Activated CD8-positive, alpha-beta memory T cell treated with anti-CD3 and anti-CD28 coated beads for 24 hours (primary cell): ENCODE results near the gene DOCK8.
"Not testable (repeated sequence)": the region's sequence is repeated elsewhere in the genome, so short reads cannot be mapped to it uniquely, and the experiment has no call there.

Experiments used
- DNase-seq: peaks from one replicate; pipeline ENCODE4 v3.0.0-alpha.2; 2020

DOCK8 gene

GRCh38 chr9:214648-215493, at the start of gene DOCK8:
DOCK8 (plus strand) TSS chr9:214865; CDS start chr9:214977, 112 bp downstream.
- DNase-seq, result peak; percentile 84

DNA sequence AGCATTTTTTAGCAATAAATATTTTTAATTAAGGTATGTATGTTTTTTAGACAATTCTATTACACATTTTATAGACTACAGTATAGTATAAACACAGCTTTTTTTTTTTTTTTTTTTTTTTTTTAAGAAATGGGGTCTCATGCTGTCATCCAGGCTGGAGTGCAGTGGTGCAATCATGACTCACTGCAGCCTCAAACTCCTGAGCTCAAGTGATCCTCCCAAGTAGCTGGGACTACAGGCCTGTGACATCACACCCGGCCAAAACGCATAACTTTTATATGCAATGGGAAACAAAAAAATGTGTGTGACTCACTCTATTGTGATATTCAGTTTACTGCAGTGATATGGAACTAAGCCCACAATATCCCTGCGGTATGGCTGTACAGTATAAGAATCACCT, 44.9 kb upstream of the DOCK8 start:
- DNase-seq, result not testable (repeated sequence)

DNA sequence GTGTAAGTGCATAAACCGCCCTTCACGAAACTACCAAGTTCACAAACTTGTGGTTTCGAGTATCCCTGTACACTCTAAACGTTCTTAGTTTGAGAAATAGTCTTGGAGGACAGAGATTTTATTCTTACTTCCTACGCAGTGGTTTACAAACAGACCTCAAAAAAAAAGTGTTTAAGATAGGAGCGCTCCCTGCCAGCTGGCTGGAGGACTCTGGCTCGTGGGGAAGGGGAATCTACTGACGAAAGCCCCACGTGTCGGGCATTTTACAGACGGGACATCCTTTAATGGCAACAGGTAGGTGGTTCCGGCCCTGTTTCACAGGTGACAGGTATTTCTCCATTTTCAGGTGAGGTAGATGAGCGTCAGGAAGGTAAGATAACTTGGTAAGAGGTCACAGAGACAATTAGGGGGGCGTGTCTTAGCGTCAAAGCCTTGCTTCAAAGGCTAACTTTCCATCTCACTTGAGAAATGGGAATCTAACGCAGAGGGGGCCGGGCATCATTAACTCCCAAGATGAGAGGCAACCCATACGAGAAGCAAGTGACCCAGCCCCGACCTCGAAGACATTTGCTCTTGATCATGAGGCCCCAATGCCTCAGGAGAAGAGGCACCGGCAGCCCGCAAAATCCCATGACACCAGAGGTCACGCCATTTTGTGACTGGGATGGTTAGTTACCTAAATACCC, 36.4 kb upstream of the DOCK8 start:
- peak; percentile 60 for DNase-seq

GRCh38 chr9:178970-179383, 35.7 kb upstream of the DOCK8 start, which contains the start of gene ZNG1A:
ZNG1A (minus strand) TSS chr9:179056; CDS start chr9:178969, 87 bp downstream.
- DNase-seq, result peak; percentile 79

DNA sequence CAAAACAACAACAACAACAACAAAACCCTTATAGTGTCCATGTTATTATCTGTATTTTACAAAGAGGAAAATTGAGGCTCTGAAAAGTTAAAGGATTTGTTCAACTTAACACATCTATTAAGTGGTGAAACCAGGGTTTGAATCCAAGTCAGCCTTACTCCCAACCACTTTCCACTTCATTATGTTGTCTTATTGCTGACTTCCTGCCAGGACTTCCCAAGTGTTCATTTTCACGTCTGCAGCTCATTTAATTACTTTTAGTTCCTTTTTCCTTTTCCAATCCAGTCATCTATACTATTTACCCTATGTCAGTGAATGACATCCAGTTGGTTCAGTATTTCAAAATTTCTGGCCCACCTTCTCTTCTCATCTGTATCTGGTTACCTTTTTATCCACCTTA, 15.1 kb upstream of the DOCK8 start:
- not testable (repeated sequence) for DNase-seq

- DNase-seq, result no peak
Observed at GRCh38 chr9:206481-206880, 8.2 kb upstream of the DOCK8 start.

DNA sequence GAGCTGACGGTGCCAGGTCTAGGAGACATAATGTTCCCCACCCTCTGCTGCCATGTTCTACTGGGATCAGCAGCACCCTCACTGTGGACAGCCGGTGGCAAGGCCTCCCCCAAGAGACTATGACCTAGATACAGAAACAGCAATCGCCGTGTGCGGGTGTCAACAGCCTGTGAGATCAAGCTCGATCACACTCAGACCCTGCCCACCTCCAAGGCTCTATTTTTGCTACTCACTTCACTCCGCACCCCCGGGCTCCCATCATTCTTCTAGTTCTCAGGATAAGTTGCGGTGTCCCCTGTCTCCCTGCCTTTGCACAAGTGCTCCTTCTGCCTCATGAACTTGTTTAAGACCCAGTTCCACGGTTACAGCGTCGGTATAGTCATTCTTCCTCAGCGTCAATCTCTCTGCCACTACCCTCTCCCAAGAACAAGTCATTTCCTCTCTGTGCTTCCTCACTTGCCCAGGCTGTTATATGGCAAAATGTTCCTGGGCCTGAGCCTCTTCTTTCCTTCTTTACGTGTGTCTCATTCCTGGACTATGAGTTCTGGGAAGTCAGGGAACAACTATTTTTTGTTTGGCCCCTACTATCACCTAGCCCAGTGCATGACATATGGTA, 5.4 kb upstream of the DOCK8 start:
- no peak for DNase-seq

GRCh38 chr9:211036-211435, 3.6 kb upstream of the DOCK8 start:
- DNase-seq, result no peak

DNA sequence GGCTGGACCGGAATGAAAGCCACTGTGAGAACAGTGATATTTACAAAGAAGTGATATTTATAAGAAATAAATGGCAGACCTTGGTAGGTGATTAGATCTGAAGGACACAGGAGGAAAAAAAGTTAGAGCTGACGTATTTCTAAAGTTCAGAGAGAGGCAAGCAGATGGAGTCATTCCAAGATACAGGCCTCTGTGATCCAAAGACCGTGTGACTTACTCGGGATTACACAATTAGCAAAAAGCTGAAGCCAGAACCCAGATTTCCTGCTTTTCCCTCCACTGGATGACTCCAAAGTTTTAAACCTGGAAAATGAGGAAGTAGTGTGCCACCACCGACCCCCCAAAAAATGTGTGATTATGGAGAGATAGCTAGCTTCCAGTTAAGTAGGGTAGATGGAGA, 3.1 kb upstream of the DOCK8 start:
- no peak for DNase-seq

GRCh38 chr9:212297-212696, 2.4 kb upstream of the DOCK8 start:
- DNase-seq, result no peak

- DNase-seq, result not testable (repeated sequence)
Observed at GRCh38 chr9:213901-214300, 764 bp upstream of the DOCK8 start.

GRCh38 chr9:214351-214647, 366 bp upstream of the DOCK8 start:
- DNase-seq, result no peak

DNA sequence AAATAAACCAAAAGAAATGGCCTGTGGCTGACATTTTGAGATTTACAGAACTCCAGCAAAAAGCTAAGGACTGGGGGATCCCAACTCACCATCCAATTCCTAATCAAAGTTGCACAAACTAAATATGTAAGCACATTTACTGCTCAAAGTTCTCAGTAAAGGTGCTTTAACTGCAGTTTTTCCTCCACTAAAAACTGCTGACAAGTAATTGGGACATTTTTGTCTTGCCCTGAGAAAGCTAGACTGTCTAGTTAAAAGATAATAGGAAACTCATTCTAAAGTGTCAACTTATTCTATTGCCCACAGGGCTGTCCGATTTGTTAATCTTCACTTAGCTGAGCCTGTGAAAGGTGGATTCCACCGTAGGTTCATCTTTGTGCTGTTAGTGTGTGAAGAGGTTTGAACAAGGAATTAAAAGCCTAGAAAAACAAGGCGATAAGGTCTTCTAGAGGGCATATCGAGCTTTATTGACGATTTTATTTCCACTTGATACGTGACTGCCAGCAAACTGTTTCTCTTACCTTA, 1.0 kb downstream of the DOCK8 start:
- DNase-seq, result no peak

- no peak for DNase-seq
Observed at GRCh38 chr9:216866-217265, 2.2 kb downstream of the DOCK8 start.

GRCh38 chr9:217950-218349, 3.3 kb downstream of the DOCK8 start:
- no peak for DNase-seq

- DNase-seq, result not testable (repeated sequence)
Observed at GRCh38 chr9:219036-219435, 4.4 kb downstream of the DOCK8 start.

DNA sequence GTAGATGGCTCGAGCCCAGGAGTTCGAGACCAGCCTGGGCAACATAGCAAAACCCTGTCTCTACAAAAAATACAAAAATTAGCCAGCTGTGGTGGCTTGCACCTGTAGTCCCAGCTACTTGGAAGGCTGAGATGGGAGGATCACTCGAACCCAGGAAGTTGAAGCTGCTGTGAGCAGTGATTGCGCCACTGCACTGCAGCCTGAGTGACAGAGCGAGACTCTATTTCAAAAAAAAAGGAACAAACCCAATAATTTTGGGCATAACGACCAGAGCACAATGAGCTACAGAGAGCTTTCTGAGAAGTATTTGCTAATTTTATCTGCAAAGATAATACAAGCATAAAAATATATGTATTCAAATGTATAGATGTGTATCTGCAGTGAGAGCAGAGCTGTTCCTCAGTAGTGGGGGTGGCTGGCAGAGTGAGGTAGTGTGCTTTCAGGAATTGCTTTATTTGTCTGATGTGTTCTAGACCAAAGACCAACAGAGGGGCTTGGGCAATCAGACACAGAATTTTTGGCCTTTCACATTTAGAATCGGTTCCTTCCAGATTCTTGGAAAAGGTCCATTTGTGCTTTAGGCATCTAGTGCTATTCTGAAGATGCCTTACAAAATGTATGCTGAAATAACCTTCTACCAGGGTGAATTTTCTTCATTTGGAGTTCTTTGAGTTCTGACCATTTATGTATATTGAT, 5.2 kb downstream of the DOCK8 start:
- DNase-seq, result no peak

DNA sequence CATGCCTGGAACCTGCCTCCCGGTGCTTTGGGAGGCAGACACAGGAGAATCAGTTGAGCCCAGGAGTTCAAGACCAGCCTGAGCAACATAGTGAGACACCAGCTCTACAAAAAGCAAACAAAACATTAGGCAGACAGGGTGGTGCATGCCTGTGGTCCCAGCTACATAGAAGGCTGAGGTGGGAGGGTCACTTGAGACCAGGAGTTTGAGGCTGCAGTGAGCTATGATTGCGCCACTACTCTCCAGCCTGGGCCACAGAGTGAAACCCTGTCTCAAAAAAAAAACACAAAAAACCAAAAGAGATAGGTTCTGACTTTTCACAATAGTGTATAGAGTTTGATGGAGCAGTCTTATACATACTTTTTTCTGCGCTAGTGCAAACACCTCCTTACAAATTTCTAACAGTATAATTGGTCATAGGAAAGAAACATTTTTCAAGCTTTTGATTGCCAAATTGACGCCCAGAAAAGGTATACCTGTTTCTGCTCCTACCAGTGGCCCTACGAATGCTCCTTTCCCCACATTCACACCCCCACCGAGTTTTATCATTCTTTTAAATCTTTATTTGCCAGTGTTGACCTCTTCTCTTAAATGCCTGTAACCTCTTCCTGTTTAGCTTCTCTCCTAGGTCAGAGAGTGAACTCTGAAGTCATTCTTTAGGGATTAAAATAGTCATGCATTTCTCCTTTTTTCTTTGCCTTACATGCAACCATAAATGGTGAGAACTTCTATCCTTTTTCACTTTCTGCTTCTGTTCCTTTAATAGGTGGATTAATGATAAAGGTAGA, 7.5 kb downstream of the DOCK8 start:
- no peak for DNase-seq

DNA sequence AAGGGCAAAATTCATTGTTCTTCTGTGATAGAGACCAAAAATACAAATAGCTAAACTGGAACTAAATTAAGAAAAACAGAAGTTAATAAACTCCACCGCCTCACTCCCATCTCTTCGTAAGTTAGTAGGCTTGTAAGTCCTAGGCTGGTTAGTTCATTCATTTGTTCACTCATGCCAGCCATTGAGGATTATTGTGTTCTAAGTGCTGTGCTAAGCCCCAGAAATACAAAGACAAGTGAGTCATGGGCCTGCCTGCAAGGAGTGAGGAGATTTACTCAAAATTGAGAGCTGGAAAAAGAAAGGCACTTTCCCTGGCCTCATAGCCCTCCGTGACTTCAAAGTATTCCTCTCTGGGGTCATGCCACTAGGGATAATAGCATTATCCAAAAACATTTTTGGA, 8.5 kb downstream of the DOCK8 start:
- no peak for DNase-seq

- no peak for DNase-seq
Observed at GRCh38 chr9:224026-224425, 9.4 kb downstream of the DOCK8 start.

DNA sequence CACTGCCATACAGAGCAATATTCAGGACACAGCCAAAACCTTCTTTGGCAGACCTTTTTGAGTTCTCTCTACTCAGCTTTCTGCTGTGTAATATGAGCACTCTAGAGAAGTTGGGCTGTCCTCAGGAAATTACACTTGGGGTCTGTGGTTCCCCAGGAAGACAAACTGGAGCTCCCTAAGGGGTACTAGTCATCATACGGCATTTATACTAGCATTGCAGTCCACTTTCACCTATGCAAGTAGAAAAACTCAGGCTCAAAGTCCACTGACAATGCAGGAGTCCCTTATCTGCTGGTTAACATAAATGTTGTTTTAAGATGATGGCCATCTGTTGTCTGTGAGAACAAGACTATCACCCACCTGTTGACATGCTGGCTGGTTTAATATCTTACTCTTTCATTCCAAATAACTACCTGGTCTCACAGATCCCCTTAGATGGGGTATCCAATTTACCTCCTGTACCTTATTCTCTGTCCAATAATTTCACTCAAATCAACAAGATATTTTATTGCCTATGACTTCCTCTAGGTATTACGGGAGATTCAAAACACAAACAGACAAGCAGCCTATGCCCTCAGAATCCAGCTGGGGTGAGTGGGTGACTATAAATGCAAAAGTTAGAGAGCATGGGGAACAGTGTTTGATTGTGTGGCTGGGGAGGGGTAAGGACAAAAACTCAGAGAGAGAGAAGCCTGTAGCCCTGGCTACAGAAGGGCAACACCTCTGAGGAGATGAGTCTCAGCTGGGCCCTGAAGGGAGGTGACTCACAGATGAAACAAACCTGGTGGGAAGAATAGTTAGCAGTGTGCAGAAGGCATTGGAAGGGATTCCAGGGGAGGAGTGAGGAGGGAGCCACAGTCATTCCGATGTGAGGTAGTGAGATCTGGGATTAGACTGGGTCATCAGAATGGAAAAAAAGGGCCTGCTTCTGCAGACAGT, 10.2 kb downstream of the DOCK8 start:
- DNase-seq, result no peak
